Keratinocyte (primary cell): Measurements from ENCODE around the gene ADIPOR2. TPM values are rescaled to one million over a fixed set of nuclear protein-coding genes. Genes with fewer than 3 reads are reported as not detected.

Source experiments
- DNase-seq: peaks from one replicate; pipeline ENCODE4 v3.0.0-alpha.2; 2011; ENCODE audit warnings: low read depth, missing footprints, low spot score
- FAIRE-seq: peaks from 2 replicates; lab custom pipeline; 2011; peaks lifted over from hg19 to GRCh38; lab: Jason Lieb, UNC
- H2AFZ ChIP-seq: 2 replicates; pipeline ENCODE4 v1.6.0; 2012; ENCODE audit warnings: low read length, control low read depth, inconsistent platforms; ENCODE audit not compliant: control insufficient read depth
- H3K27ac ChIP-seq: 2 replicates; pipeline ENCODE4 v1.5.1; 2011; ENCODE audit warnings: low read length; ENCODE audit not compliant: control insufficient read depth, insufficient read depth
- H3K27me3 ChIP-seq: 3 replicates; pipeline ENCODE4 v1.6.0; 2011; ENCODE audit warnings: low read length; ENCODE audit not compliant: control insufficient read depth, insufficient read depth; ENCODE audit errors: extremely low read depth
- H3K36me3 ChIP-seq, 2 experiments: 2 replicates in 1 of 2; 3 replicates in 1 of 2; pipeline ENCODE4 v1.5.1; 2011; ENCODE audit warnings: low read length in 2 of 2, mild to moderate bottlenecking in 1 of 2; ENCODE audit not compliant: control insufficient read depth in 2 of 2, insufficient read depth in 2 of 2; ENCODE audit errors: extremely low read depth in 1 of 2
- H3K4me1 ChIP-seq: 3 replicates; pipeline ENCODE4 v1.5.1; 2011; ENCODE audit warnings: low read length; ENCODE audit not compliant: control insufficient read depth, insufficient read depth; ENCODE audit errors: extremely low read depth
- H3K4me2 ChIP-seq: 3 replicates; pipeline ENCODE4 v1.6.0; 2011; ENCODE audit warnings: low read depth, low read length; ENCODE audit not compliant: control insufficient read depth, insufficient read depth; ENCODE audit errors: extremely low read depth
- H3K4me3 ChIP-seq, 3 experiments: fragments of 200-600 bp in 1 of 3; sonication (generic) in 1 of 3; 2 replicates in 2 of 3; 3 replicates in 1 of 3; pipeline ENCODE4 v1.5.1; 2011 to 2016; ENCODE audit warnings: low read length in 3 of 3, mild to moderate bottlenecking in 3 of 3, control low read depth in 2 of 3, inconsistent platforms in 1 of 3, low read depth in 1 of 3, mixed read lengths in 1 of 3, mixed run types in 1 of 3, moderate library complexity in 1 of 3; ENCODE audit not compliant: control insufficient read depth in 2 of 3, insufficient read depth in 2 of 3; ENCODE audit errors: extremely low read depth in 1 of 3
- H3K79me2 ChIP-seq: 2 replicates; pipeline ENCODE4 v1.6.0; 2012; ENCODE audit warnings: low read length; ENCODE audit not compliant: control insufficient read depth, insufficient read depth
- H3K9ac ChIP-seq: 3 replicates; pipeline ENCODE4 v1.6.0; 2011; ENCODE audit warnings: low read length; ENCODE audit not compliant: control insufficient read depth, insufficient read depth; ENCODE audit errors: extremely low read depth
- H3K9me1 ChIP-seq: 3 replicates; pipeline ENCODE4 v1.6.0; 2011; ENCODE audit warnings: low read length; ENCODE audit not compliant: control insufficient read depth, insufficient read depth; ENCODE audit errors: extremely low read depth
- H3K9me3 ChIP-seq: 2 replicates; pipeline ENCODE4 v1.5.1; 2012; ENCODE audit warnings: low read depth, low read length; ENCODE audit not compliant: control insufficient read depth
- H4K20me1 ChIP-seq: 3 replicates; pipeline ENCODE4 v1.6.0; 2011; ENCODE audit warnings: low read length; ENCODE audit not compliant: control insufficient read depth, insufficient read depth; ENCODE audit errors: extremely low read depth
- CTCF ChIP-seq, 3 experiments: IDR thresholded peaks in 1 of 3; conservative IDR thresholded peaks in 1 of 3; optimal IDR thresholded peaks in 1 of 3; 2 replicates in 2 of 3; 3 replicates in 1 of 3; pipeline versions ENCODE3 to v1.5.1; 2011; ENCODE audit warnings: low read length in 3 of 3, mild to moderate bottlenecking in 3 of 3, moderate library complexity in 2 of 3, control low read depth in 1 of 3, inconsistent platforms in 1 of 3; ENCODE audit not compliant: insufficient read depth in 2 of 3; ENCODE audit errors: extremely low read depth in 1 of 3
- EZH2 ChIP-seq: IDR thresholded peaks from one replicate; pipeline ENCODE4 v1.6.1; 2012; ENCODE audit warnings: inconsistent platforms, mild to moderate bottlenecking, low read length, moderate library complexity
- dilution Hi-C: fragments of 300-500 bp; cut with MboI; formaldehyde crosslinking; loops from one replicate; pipeline ENCODE4 v1.7.0; 2020; ENCODE audit warnings: low sequenced_read_pairs; ENCODE audit not compliant: extremely low pct_ligation_motif_present
- polyA plus RNA-seq, 5 experiments: library from polyadenylated mRNA; depleted of rRNA in 3 of 5; stranded (reverse) in 3 of 5; stranded (forward) in 1 of 5; unstranded in 1 of 5; fragments of >200 nt; gene quantifications; 1 replicate in 1 of 5; 2 replicates in 3 of 5; 3 replicates in 1 of 5; pipeline versions ENCODE4 v1.2.1 to v1.2.3, GENCODE V29; 2011 to 2012; ENCODE audit warnings: missing spikeins in 2 of 5, low read depth in 1 of 5, low replicate concordance in 1 of 5

Gene ADIPOR2
- polyA plus RNA-seq, 1 donor (not counting 4 experiments of a cell fraction or from before 2014, with no cell fraction given), result 59.4 TPM

GRCh38 chr12:1826401-1826800 is 135.5 kb downstream of the ADIPOR2 start:
- H3K4me1 ChIP-seq, result no peaks in the 10 kb centered on the region
- H4K20me1 ChIP-seq, result no peaks in the 10 kb centered on the region
- H3K27me3 ChIP-seq, result peaks cover 43% of the 10 kb centered on the region
- DNase-seq (no peak), FAIRE-seq (no peak)
- H3K4me3 ChIP-seq, result no peak overlapping the region
- H3K9ac ChIP-seq, result no peak overlapping the region
- H3K36me3 ChIP-seq, result no peaks in the 10 kb centered on the region
- H3K4me2 ChIP-seq, result no peak overlapping the region
- no peaks in the 10 kb centered on the region for H3K79me2 ChIP-seq
- H3K27ac ChIP-seq, result no peak overlapping the region
- no peaks in the 10 kb centered on the region for H3K9me1 ChIP-seq
- no peaks in the 10 kb centered on the region for H3K9me3 ChIP-seq
- dilution Hi-C loops, result no loop called here
- no peak overlapping the region for H2AFZ ChIP-seq
- TF ChIP-seq CTCF (optimal IDR thresholded peaks at IDR 0.05 in 1 of 3, IDR thresholded peaks at IDR 0.05 in 1 of 3, conservative IDR thresholded peaks at IDR 0.05 in 1 of 3; ENCODE audit: extremely low read depth in 1 of 3, insufficient read depth in 2 of 3, low read length in 3 of 3) (no peak), EZH2 (no peak)

GRCh38 chr12:1826867-1827705 is 136.2 kb downstream of the ADIPOR2 start:
- Histone ChIP-seq H3K9me3 (no peaks in the 10 kb centered on the region), H3K27ac (no peak overlapping the region), H4K20me1 (no peaks in the 10 kb centered on the region), H3K9me1 (no peaks in the 10 kb centered on the region), H3K4me1 (no peaks in the 10 kb centered on the region), H3K4me2 (no peak overlapping the region), H3K9ac (no peak overlapping the region), H3K4me3 (no peak overlapping the region), H2AFZ (no peak overlapping the region), H3K27me3 (peaks cover 42% of the 10 kb centered on the region), H3K36me3 (no peaks in the 10 kb centered on the region), H3K79me2 (no peaks in the 10 kb centered on the region)
- dilution Hi-C loops, result no loop called here
- FAIRE-seq (no peak), DNase-seq (no peak)
- TF ChIP-seq CTCF (optimal IDR thresholded peaks at IDR 0.05 in 1 of 3, IDR thresholded peaks at IDR 0.05 in 1 of 3, conservative IDR thresholded peaks at IDR 0.05 in 1 of 3; ENCODE audit: extremely low read depth in 1 of 3, insufficient read depth in 2 of 3, low read length in 3 of 3) (no peak), EZH2 (no peak)
